PC-3 (cell line): ENCODE data around the gene IFITM10. TPM values are rescaled to one million over a fixed set of nuclear protein-coding genes. Genes with fewer than 3 reads are reported as not detected.

Source experiments
- ATAC-seq: fragments of 200-7000 bp; cut with Tn5 transposase; 2 replicates; pipeline ENCODE4 v1.9.1; 2020; ENCODE audit warnings: mild to moderate bottlenecking, moderate library complexity
- BruUV-seq: library from RNA; stranded (reverse); fragments of 400-500 nt; replicated peaks from 2 replicates; lab custom pipeline; 2021; lab: Mats Ljungman, UMichigan
- CTCF ChIA-PET: fragments of 300-600 bp; sonication (Branson Sonifier 250); formaldehyde crosslinking; loops from one replicate; lab custom pipeline; 2022; ENCODE audit warnings: antibody characterized with exemption; lab: Charles Lee
- POLR2A ChIA-PET: fragments of 300-600 bp; sonication (Branson Sonifier 250); formaldehyde crosslinking; loops from one replicate; lab custom pipeline; 2022; ENCODE audit warnings: antibody characterized with exemption; ENCODE audit not compliant: unreplicated experiment; lab: Charles Lee
- DNase-seq: peaks from one replicate; pipeline ENCODE4 v3.0.0-alpha.2; 2015
- H2AFZ ChIP-seq: fragments of 300-600 bp; sonication (generic); 2 replicates; pipeline ENCODE4 v1.6.0; 2016; ENCODE audit warnings: antibody characterized with exemption, low read length
- H3F3A ChIP-seq: fragments of 300-600 bp; sonication (generic); one replicate; pipeline ENCODE4 v1.6.0; 2017; ENCODE audit warnings: antibody characterized with exemption, low read length, control low read depth, mild to moderate bottlenecking; ENCODE audit not compliant: unreplicated experiment
- H3K27ac ChIP-seq: fragments of 300-600 bp; sonication (generic); 2 replicates; pipeline ENCODE4 v1.5.1; 2016; ENCODE audit warnings: mild to moderate bottlenecking, low read length
- H3K27me3 ChIP-seq: fragments of 300-600 bp; sonication (generic); 2 replicates; pipeline ENCODE4 v1.6.1; 2016; ENCODE audit warnings: low read length, mixed read lengths
- H3K36me3 ChIP-seq: fragments of 300-600 bp; sonication (generic); 2 replicates; pipeline ENCODE4 v1.6.1; 2016; ENCODE audit warnings: low read depth, mixed run types, low read length, mixed read lengths
- H3K4me1 ChIP-seq: fragments of 300-600 bp; sonication (generic); 2 replicates; pipeline ENCODE4 v1.5.1; 2016; ENCODE audit warnings: low read length; ENCODE audit not compliant: insufficient read depth
- H3K4me2 ChIP-seq: fragments of 300-600 bp; sonication (generic); 2 replicates; pipeline ENCODE4 v1.6.0; 2016; ENCODE audit warnings: low read length
- H3K4me3 ChIP-seq: fragments of 300-600 bp; sonication (generic); 2 replicates; pipeline ENCODE4 v1.5.1; 2016; ENCODE audit warnings: mild to moderate bottlenecking, low read length, mixed read lengths
- H3K79me2 ChIP-seq: fragments of 300-600 bp; sonication (generic); 2 replicates; pipeline ENCODE4 v1.6.1; 2017; ENCODE audit warnings: low read length, mixed read lengths
- H3K9ac ChIP-seq: fragments of 300-600 bp; sonication (generic); 2 replicates; pipeline ENCODE4 v1.6.0; 2016; ENCODE audit warnings: mild to moderate bottlenecking, low read length
- H3K9me2 ChIP-seq: fragments of 300-600 bp; sonication (generic); replicated peaks from 2 replicates; pipeline ENCODE4 v1.6.1; 2016; ENCODE audit warnings: mixed run types, low read length, mixed read lengths
- H3K9me3 ChIP-seq: fragments of 300-600 bp; sonication (generic); 2 replicates; pipeline ENCODE4 v1.6.1; 2016; ENCODE audit warnings: low read length, mixed read lengths
- H4K20me1 ChIP-seq: fragments of 300-600 bp; sonication (generic); 2 replicates; pipeline ENCODE4 v1.6.1; 2016; ENCODE audit warnings: low read length, mixed read lengths
- EZH2 ChIP-seq: fragments of 300-600 bp; sonication (generic); IDR thresholded peaks from one replicate; pipeline ENCODE4 v1.6.1; 2017; ENCODE audit warnings: antibody characterized with exemption, mild to moderate bottlenecking, low read length; ENCODE audit not compliant: unreplicated experiment
- EZH2phosphoT487 ChIP-seq: fragments of 300-600 bp; sonication (generic); IDR thresholded peaks from 2 replicates; pipeline ENCODE4 v1.6.1; 2018; ENCODE audit warnings: mild to moderate bottlenecking, antibody characterized with exemption, low read length, borderline replicate concordance
- intact Hi-C: fragments of 100-400 bp; cut with micrococcal nuclease; formaldehyde crosslinking; loops from 2 replicates; pipeline ENCODE4 v1.9.0; 2023
- total RNA-seq: library from RNA; depleted of rRNA; stranded (reverse); fragments of >200 nt; gene quantifications from 2 replicates; pipeline ENCODE4 v1.2.3, GENCODE V29; 2014
- TF ChIP-seq, protein P1 (sequence below): fragments of 300-600 bp; sonication (generic); conservative IDR thresholded peaks from 2 replicates; pipeline ENCODE4 v1.5.1; 2017; ENCODE audit warnings: antibody characterized with exemption, low read depth, mild to moderate bottlenecking, low read length

Gene IFITM10
- total RNA-seq, 1 experiment from 2014 or later = 1.4 TPM

DNA sequence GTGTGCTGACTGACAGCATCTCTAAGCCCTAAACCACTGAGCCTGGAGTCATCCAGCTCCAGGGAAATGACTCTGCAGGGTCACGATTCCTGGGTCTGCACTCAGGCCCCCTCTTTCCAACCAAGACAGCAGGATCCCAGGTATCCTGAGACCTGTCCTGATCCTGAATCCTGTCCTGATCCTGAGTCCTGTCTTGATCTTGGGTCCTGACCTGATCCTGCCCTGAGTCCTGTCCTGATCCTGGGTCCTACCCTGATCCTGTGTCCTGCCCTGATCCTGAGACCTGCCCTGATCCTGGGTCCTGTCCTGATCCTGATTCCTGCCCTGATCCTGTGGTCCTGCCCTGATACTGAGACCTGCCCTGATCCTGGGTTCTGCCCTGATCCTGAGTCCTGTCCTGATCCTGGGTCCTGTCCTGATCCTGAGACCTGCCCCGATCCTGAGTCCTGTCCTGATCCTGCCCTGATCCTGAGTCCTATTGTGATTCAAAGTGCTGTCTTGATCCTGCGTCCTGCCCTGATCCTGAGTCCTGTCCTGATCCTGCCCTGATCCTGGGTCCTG lies 54.8 kb downstream of the IFITM10 start:
- no peaks in the 10 kb centered on the region for H3K27me3 ChIP-seq
- ATAC-seq (no peak), DNase-seq (no peak)
- no TSS peak for BruUV-seq
- H3F3A ChIP-seq = no peaks in the 10 kb centered on the region
- no peaks in the 10 kb centered on the region for H3K9me3 ChIP-seq
- CTCF ChIA-PET = no interaction called here
- no peak overlapping the region for H2AFZ ChIP-seq
- H3K27ac ChIP-seq = no peak overlapping the region
- H3K4me3 ChIP-seq = no peak overlapping the region
- intact Hi-C loops = no loop called here
- H4K20me1 ChIP-seq = no peaks in the 10 kb centered on the region
- H3K36me3 ChIP-seq = no peaks in the 10 kb centered on the region
- no peaks in the 10 kb centered on the region for H3K79me2 ChIP-seq
- no peak for TF ChIP-seq EZH2
- TF ChIP-seq EZH2phosphoT487 = no peak
- TF ChIP-seq, protein P1, sequence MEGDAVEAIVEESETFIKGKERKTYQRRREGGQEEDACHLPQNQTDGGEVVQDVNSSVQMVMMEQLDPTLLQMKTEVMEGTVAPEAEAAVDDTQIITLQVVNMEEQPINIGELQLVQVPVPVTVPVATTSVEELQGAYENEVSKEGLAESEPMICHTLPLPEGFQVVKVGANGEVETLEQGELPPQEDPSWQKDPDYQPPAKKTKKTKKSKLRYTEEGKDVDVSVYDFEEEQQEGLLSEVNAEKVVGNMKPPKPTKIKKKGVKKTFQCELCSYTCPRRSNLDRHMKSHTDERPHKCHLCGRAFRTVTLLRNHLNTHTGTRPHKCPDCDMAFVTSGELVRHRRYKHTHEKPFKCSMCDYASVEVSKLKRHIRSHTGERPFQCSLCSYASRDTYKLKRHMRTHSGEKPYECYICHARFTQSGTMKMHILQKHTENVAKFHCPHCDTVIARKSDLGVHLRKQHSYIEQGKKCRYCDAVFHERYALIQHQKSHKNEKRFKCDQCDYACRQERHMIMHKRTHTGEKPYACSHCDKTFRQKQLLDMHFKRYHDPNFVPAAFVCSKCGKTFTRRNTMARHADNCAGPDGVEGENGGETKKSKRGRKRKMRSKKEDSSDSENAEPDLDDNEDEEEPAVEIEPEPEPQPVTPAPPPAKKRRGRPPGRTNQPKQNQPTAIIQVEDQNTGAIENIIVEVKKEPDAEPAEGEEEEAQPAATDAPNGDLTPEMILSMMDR = no peak
- H3K4me1 ChIP-seq = peaks cover 7% of the 10 kb centered on the region; the same call in 1 of the 2 replicates
- no peaks in the 10 kb centered on the region for H3K9me2 ChIP-seq
- POLR2A ChIA-PET = no interaction called here
- H3K4me2 ChIP-seq = no peak overlapping the region
- no peak overlapping the region for H3K9ac ChIP-seq

DNA sequence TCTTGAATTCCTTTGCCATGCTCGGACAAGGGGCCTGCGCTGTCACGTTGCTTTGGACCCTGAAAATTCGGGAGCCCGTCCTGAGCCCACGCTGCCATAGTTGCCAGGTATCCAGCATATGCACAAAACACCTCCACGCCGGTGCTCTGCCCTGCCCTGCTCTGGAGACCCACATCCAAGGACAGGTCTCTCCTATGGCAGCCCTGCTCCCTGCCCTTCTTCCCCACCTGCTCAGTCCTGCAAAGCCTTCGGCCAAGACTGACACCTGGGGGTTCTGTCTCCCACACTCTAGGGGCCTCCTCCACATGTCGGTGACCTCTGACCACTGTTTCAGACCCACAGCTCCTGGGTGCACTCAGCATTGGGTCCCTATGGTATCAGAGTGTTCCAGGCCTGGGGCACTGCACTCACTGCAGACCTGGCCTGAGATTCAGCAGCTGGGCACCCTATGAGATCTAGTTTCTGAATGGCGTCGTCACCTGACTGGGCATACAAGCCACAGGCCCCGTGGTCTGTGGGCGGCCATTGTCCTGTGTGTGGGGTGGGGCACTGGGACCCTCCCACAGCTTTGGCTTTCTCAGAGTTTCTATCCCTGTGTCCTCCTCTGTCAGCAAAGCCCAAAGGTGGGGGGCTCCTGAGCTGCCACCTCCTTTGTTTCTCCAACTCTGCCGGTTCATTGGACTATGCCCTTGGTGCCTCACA lies 55.4 kb downstream of the IFITM10 start:
- H3K4me1 ChIP-seq = peaks cover 7% of the 10 kb centered on the region; the same call in 1 of the 2 replicates
- H3K9me2 ChIP-seq = no peaks in the 10 kb centered on the region
- H4K20me1 ChIP-seq = no peaks in the 10 kb centered on the region
- H3K4me2 ChIP-seq = no peak overlapping the region
- no peaks in the 10 kb centered on the region for H3K27me3 ChIP-seq
- H3K9ac ChIP-seq = no peak overlapping the region
- H3K4me3 ChIP-seq = no peak overlapping the region
- ChIA-PET CTCF (interaction anchor here (0.6 to 1.5 kb wide), 4 partner anchors 29 to 450 kb away, joined by 3 to 96 read pairs (median 14); partner anchors contain the start of gene SYT8), POLR2A (no interaction called here)
- ATAC-seq = no peak
- no peak overlapping the region for H3K27ac ChIP-seq
- no peaks in the 10 kb centered on the region for H3K36me3 ChIP-seq
- no TSS peak for BruUV-seq
- no peak for DNase-seq
- intact Hi-C loops = loop anchor here (1.0 to 5.0 kb wide), 2 partner anchors 43 to 137 kb away; no protein-coding TSS in a partner anchor
- H3K79me2 ChIP-seq = no peaks in the 10 kb centered on the region
- H2AFZ ChIP-seq = no peak overlapping the region
- TF ChIP-seq EZH2 (no peak), EZH2phosphoT487 (no peak)
- TF ChIP-seq, protein P1 = no peak
- H3K9me3 ChIP-seq = no peaks in the 10 kb centered on the region
- no peaks in the 10 kb centered on the region for H3F3A ChIP-seq
